ENCODE measurements around the gene FUT7. TPM values are rescaled to one million over a fixed set of nuclear protein-coding genes. Genes with fewer than 3 reads are reported as not detected.

Gene FUT7
- total and polyA plus RNA-seq, 9 of the 15 experiments (the other 6 are each of a cell fraction or from before 2014, with no cell fraction given), result not detected

DNA sequence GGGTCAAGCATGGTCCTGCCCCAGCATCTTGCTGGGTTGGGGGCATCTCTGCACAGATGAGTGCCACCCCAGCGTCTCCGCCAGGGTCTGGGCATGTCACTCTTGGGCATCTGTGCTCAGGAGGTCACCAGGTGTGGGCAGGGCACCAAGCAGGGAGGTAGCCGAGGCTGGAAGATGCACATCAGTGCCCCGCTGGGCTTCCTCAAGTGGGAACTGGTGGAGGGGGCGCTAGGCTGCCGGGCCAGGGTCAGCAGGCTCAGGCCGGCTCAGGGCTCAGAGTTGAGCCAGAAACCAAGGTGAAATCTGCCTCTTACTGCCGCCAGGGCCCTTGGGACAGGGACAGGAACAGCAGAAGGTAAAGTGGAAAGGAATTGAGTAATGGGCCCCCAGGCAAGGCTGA, 4.0 kb upstream of the FUT7 start:
- BruUV-seq (replicated peaks), result no TSS peak
- Histone ChIP-seq H3K27ac (ENCODE audit: extremely low read depth, low read depth, low read length) (no peak overlapping the region), H3K27me3 (ENCODE audit: control insufficient read depth in 2 of 2, insufficient read depth in 2 of 2, low read length in 2 of 2) (peaks cover 0 to 21% of the 10 kb centered on the region in 2 experiments; a peak in 1 of 5 replicates), H3K9ac (ENCODE audit: insufficient read depth in 1 of 2, low read depth in 2 of 2, low read length in 2 of 2) (no peak overlapping the region; a peak in 1 of 4 replicates), H3K4me3 (no peak overlapping the region), H3K9me1 (ENCODE audit: control insufficient read depth, insufficient read depth, low read length) (no peaks in the 10 kb centered on the region), H3K4me1 (replicated peaks in 1 of 2; ENCODE audit: control insufficient read depth in 2 of 2, insufficient read depth in 2 of 2, low read length in 2 of 2) (peaks cover 0 to 69% of the 10 kb centered on the region in 2 experiments; a peak in 3 of 5 replicates), H3K4me2 (ENCODE audit: insufficient read depth, low read length) (no peak overlapping the region), H4K20me1 (replicated peaks; ENCODE audit: control insufficient read depth, insufficient read depth, low read length) (no peaks in the 10 kb centered on the region), H3K79me2 (ENCODE audit: control insufficient read depth, insufficient read depth, low read length) (no peaks in the 10 kb centered on the region), H3K36me3 (ENCODE audit: control insufficient read depth, insufficient read depth, low read length) (no peaks in the 10 kb centered on the region), H2AFZ (ENCODE audit: low read depth, low read length) (no peak overlapping the region), H3K9me3 (replicated peaks; ENCODE audit: control insufficient read depth, insufficient read depth, low read depth, low read length) (no peaks in the 10 kb centered on the region)
- FAIRE-seq, result no peak
- DNase-seq (ENCODE audit: extremely low read depth in 1 of 4, low spot score in 3 of 4), result no peak
- ATAC-seq, result no peak
- TF ChIP-seq, protein P1, sequence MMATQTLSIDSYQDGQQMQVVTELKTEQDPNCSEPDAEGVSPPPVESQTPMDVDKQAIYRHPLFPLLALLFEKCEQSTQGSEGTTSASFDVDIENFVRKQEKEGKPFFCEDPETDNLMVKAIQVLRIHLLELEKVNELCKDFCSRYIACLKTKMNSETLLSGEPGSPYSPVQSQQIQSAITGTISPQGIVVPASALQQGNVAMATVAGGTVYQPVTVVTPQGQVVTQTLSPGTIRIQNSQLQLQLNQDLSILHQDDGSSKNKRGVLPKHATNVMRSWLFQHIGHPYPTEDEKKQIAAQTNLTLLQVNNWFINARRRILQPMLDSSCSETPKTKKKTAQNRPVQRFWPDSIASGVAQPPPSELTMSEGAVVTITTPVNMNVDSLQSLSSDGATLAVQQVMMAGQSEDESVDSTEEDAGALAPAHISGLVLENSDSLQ (IDR thresholded peaks at IDR 0.05), result no peak
- TF ChIP-seq RFX5 (IDR thresholded peaks at IDR 0.05; ENCODE audit: low read depth, low read length), result no peak
- TF ChIP-seq ZNF184 (CRISPR knock-in tag; IDR thresholded peaks at IDR 0.05), result no peak
- no peak for TF ChIP-seq ZNF146 (CRISPR knock-in tag; IDR thresholded peaks at IDR 0.05; ENCODE audit: unreplicated experiment)
- TF ChIP-seq, protein P2, sequence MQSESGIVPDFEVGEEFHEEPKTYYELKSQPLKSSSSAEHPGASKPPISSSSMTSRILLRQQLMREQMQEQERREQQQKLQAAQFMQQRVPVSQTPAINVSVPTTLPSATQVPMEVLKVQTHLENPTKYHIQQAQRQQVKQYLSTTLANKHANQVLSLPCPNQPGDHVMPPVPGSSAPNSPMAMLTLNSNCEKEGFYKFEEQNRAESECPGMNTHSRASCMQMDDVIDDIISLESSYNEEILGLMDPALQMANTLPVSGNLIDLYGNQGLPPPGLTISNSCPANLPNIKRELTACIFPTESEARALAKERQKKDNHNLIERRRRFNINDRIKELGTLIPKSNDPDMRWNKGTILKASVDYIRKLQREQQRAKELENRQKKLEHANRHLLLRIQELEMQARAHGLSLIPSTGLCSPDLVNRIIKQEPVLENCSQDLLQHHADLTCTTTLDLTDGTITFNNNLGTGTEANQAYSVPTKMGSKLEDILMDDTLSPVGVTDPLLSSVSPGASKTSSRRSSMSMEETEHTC (IDR thresholded peaks at IDR 0.05), result no peak
- no peak for TF ChIP-seq ZNF3 (CRISPR knock-in tag; IDR thresholded peaks at IDR 0.05)
- TF ChIP-seq NCOR1 (IDR thresholded peaks at IDR 0.05), result no peak
- no peak for TF ChIP-seq MTF1 (CRISPR knock-in tag; IDR thresholded peaks at IDR 0.05; ENCODE audit: borderline replicate concordance)
- in situ Hi-C loops (cut with MboI), result loop anchor here (5.0 kb wide), 2 partner anchors 89 to 264 kb away; partner anchors contain the start of gene C8G
- intact Hi-C loops (cut with micrococcal nuclease), result loop anchor here (1.0 to 2.0 kb wide), 4 partner anchors 32 to 193 kb away; partner anchors contain the start of gene AJM1
- WGBS (ENCODE audit: insufficient coverage, low coverage, missing lambda C conversion rate), result 52% methylated on average over 8 of the region's 8 CpGs
- POLR2A ChIA-PET, result interaction anchor here (1.0 to 1.8 kb wide), 3 partner anchors 9 to 88 kb away, joined by 3 to 8 read pairs (median 4); no protein-coding TSS in a partner anchor
- CTCF ChIA-PET (ENCODE audit: low intra/inter-chr PET ratio), result interaction anchor here (2.2 to 3.7 kb wide), 2 partner anchors 87 to 249 kb away, joined by 10 to 47 read pairs; no protein-coding TSS in a partner anchor
